HG02763 (cell line): ENCODE data around the gene ENTHD1.

Experiments used
- ATAC-seq: cut with Tn5 transposase; IDR thresholded peaks from one replicate; pipeline ENCODE4 v1.9.1; 2021; ENCODE audit warnings: mild to moderate bottlenecking, moderate library complexity; ENCODE audit not compliant: unreplicated experiment

Gene ENTHD1

DNA sequence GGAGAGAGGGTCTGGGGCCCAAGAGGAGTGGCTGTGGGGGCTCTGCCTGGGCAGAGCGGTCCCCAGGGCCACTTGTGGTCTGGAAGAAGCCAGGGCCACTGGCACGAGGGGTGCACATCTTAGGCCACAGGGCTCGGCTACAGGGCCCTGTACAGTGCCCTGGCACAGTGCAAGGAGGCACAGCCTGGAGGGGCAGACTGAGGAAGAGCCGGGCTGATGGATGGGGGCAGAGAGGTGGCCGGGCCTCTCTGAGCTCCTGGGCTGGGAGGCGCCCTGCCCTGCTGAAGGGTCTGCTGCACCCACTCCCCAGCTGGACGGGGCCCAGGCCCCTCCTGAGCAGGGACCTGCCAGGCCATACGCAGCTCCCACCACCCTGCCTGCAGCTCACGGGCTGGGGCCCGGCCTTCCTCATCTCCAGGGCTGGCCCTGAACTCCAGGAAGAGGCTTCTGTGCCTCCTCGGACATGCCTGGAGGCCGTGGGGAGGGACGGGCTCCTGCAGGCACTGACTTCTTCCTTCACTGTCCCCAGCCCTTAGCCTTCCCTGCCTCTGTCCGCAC is 199.5 kb downstream of the ENTHD1 start:
- no peak for ATAC-seq
